Spleen (tissue), 7 donors: Measurements from ENCODE around the gene SEC24B.

ENCODE experiments used
- POLR2A ChIP-seq, 3 donors: fragments of 450-650 bp; IDR thresholded peaks; one replicate each; pipeline ENCODE4 v1.5.1; 2017; ENCODE audit warnings: antibody characterized with exemption in 3 of 3, mild to moderate bottlenecking in 1 of 3
- TF ChIP-seq, protein P1 (sequence below), 11 experiments: fragments of 200-600 bp in 7 of 11; fragments of 450-650 bp in 4 of 11; sonication (generic) in 4 of 11; IDR thresholded peaks in 8 of 11; conservative IDR thresholded peaks in 3 of 11; 1 replicate in 7 of 11; 2 replicates in 4 of 11; pipeline versions ENCODE4 v1.4.0 to v1.8.0; 2016 to 2021; ENCODE audit warnings: antibody characterized with exemption in 11 of 11, inconsistent platforms in 4 of 11, mild to moderate bottlenecking in 1 of 11
- donor health status: DM: no; HTN: no; CAD: no; lungs with moderate emphysema.
- donor health status: DM: no; HTN: no; CAD: no.
- donor health status: DM: no; HTN: no; CAD: no.

- TF ChIP-seq, protein P1, sequence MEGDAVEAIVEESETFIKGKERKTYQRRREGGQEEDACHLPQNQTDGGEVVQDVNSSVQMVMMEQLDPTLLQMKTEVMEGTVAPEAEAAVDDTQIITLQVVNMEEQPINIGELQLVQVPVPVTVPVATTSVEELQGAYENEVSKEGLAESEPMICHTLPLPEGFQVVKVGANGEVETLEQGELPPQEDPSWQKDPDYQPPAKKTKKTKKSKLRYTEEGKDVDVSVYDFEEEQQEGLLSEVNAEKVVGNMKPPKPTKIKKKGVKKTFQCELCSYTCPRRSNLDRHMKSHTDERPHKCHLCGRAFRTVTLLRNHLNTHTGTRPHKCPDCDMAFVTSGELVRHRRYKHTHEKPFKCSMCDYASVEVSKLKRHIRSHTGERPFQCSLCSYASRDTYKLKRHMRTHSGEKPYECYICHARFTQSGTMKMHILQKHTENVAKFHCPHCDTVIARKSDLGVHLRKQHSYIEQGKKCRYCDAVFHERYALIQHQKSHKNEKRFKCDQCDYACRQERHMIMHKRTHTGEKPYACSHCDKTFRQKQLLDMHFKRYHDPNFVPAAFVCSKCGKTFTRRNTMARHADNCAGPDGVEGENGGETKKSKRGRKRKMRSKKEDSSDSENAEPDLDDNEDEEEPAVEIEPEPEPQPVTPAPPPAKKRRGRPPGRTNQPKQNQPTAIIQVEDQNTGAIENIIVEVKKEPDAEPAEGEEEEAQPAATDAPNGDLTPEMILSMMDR (IDR thresholded peaks at IDR 0.05 in 8 of 11, conservative IDR thresholded peaks at IDR 0.05 in 3 of 11) = no peak
- TF ChIP-seq POLR2A (IDR thresholded peaks at IDR 0.05) = no peak
Measured at GRCh38 chr4:109389369-109390114, 44.1 kb upstream of the SEC24B start.
